Colon (tissue), 2 donors: ENCODE results near the gene PSPH.
"Not testable (repeated sequence)": the region's sequence is repeated elsewhere in the genome, so short reads cannot be mapped to it uniquely, and the experiment has no call there.

Experiments
- FAIRE-seq: peaks from 2 replicates; lab custom pipeline; 2012; peaks lifted over from hg19 to GRCh38; lab: Jason Lieb, UNC
- donor health status: control.
- donor health status: control.

The PSPH gene

DNA sequence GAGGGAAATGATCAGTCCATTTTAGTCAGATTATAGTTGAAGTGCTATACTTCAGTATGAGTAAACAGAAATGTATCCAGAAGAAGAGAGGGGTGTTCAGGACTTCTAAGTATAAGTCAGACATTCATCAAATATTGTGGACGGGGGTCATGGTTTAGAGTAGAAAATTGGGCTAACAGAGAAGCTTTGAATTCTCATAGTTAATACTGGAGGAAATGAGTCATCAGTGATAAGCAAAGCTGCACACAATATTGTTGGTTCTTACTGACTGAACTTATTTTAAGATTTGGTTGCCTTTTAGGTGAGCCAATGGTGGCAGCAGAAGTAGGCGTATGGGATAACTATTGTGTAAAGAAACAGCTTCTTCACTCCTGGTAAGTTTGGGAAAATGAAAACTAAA, 11.1 kb upstream of the PSPH start:
- no peak for FAIRE-seq

DNA sequence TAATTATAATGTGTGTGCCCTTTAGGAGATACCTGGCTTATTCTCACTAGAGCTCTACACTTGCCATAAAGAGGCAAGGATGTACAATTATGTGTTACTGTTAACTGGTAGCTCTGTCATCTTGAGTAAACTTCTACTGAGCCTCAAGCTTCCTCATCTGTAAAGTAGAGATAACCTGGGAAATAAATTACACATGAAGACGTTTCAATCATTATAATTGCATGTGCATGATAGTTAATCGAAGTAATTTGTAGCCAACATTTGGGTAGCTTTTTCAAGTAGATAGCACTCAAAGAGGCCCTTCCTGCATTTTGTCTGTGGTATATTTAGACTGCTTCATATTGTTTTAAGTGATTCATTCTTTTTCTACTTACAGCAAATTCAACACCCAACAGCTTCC, 2.7 kb upstream of the PSPH start:
- FAIRE-seq = no peak

- no peak for FAIRE-seq
These were observed 2.1 kb upstream of the PSPH start for GRCh38 chr7:56053379-56053778.

DNA sequence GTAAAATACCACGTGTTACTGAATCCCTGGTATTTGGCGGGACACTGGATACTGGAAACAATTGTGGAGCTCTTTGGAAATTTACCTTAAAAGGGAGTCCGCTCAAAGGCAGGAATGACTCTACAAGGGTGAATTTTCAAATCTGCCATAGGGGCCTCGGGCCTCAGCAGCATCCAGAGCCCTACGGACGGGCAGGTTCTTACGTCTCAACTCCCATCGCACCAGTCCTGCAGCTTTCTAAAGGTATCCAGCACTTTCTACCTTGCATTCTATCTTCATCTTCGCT, 248 bp downstream of the PSPH start:
- no peak for FAIRE-seq

GRCh38 chr7:56048763-56049162, 2.5 kb downstream of the PSPH start:
- FAIRE-seq = not testable (repeated sequence)

DNA sequence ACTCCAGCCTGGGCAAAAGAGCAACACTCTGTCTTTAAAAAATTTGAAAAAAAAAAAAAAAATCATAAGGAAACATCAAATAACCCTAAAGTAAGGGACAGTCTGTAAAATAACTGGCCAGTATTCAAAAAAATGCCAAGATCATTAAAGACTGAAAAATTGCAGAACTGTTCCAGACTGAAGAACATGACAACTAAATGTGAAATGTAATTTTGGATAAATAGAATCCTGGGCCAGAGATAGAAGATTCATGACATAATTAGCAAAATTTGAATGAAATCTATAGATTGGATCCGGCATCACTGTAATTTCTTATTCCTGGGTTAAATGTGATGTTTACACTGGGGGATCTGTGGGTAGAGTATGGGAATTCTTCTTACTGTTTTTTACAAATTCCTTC, 3.0 kb downstream of the PSPH start:
- FAIRE-seq = no peak

DNA sequence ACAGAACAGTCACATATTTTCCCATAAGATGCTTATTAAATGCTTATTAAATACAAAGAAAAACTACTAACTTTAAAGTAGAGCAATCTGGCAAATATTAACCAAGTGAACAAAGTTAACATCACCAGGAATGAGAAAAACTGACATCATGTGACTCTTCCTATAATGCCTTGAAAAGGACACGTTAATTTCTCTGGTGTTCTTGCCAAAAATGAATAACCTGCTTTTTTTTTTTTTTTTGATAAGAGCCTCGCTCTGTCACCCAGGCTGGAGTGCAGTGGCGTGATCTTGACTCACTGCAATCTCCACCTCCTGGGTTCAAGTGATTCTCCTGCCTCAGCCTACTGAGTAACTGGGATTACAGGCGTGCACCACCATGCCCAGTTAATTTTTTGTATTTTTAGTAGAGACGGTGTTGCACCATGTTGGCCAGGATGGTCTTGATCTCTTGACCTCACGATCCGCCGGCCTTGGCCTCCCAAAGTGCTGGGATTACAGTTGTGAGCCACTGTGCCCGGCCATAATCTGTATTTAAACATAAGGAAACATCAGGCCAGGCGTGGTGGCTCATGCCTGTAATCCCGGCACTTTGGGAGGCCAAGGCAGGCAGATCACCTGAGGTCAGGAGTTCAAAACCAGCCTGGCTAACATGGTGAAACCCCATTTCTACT, 3.7 kb downstream of the PSPH start:
- not testable (repeated sequence) for FAIRE-seq

GRCh38 chr7:56046721-56047445, 4.4 kb downstream of the PSPH start:
- no peak for FAIRE-seq

GRCh38 chr7:56045758-56046157, 5.5 kb downstream of the PSPH start:
- not testable (repeated sequence) for FAIRE-seq

- no peak for FAIRE-seq
These were observed 10.5 kb downstream of the PSPH start for GRCh38 chr7:56040730-56041129.

DNA sequence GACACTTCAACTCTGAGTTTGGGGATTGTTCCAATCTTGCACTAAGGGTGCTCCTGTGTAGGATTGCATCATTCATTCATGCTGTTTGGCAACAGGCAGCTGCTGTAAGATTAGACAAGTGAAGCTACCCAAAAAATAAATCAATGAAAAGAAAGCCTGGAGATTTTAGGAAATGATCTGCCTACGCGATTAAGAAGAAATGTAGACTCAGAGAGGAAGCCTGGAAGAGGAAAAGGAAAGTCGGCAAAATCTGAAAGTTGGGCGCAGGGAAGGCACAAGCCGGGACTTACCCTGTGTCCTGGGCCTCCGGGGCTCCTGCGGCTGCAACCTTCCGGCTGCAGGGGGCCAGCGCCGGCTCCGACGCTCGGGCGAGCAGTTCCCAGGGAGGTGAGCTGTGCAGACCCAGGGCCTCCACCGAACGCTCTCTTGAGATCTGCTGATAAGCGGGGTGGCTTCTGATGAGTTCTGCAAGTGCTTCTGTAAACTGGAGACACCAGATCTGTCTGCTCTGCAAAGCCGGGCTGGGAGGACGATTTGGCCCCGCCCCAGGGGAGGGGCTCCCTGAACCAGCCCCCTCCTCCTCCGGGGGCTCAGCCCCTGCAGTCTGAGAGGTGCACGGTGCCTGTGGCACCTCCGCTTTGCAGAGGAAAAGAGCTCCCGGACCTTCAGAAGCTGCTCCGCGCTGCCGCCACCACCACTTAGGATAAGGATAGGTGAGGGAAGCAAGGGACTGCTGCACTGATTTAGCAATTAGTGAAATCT, 17.4 kb downstream of the PSPH start:
- FAIRE-seq = no peak

DNA sequence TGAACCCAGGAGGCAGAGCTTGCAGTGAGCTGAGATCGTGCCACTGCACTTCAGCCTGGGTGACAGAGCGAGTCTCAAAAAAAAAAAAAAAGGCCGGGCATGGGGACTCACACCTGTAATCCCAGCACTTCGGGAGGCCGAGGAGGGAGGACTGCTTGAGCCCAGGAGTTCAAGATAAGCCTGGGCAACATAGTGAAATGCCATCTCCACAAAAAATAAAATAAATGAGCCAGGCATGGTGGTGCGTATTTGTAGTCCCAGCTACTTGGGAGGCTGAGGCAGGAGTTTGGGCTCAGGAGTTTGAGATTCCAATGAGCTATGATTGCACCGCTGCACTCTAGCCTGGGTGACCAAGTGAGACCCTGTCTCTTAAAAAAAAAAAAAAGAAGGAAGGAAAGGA, 18.7 kb downstream of the PSPH start:
- FAIRE-seq = not testable (repeated sequence)

DNA sequence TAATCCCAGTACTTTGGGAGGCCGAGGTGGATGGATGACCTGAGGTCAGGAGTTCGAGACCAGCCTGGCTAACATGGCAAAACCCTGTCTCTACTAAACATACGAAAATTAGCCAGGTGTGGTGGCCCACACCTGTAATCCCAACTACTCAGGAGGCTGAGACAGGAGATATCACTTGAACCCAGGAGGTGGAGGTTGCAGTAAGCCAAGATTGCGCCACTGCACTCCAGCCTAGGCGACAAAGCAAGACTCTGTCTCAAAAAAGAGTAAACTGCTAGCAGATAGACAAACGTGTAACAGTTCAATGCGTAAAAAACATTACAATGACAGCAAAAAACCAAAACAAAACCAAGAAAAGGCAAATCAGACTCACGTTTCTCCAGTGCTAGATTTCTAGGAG, 19.7 kb downstream of the PSPH start:
- FAIRE-seq = not testable (repeated sequence)

DNA sequence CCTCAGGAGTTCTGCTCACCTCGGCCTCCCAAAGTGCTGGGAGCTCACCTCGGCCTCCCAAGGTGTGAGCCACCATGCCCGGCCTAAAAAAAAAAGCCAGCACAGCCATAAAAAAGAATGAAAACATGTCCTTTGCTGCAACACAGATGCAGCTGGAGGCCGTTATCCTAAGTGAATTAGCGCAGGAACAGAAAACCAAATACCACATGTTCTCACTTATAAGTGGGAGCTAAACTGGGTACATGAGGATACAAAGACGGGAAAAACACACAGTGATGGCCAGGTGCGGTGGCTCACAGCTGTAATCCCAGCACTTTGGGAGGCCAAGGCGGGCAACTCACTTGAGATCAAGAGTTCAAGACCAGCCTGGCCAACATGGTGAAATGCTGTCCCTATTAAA, 20.9 kb downstream of the PSPH start:
- no peak for FAIRE-seq

DNA sequence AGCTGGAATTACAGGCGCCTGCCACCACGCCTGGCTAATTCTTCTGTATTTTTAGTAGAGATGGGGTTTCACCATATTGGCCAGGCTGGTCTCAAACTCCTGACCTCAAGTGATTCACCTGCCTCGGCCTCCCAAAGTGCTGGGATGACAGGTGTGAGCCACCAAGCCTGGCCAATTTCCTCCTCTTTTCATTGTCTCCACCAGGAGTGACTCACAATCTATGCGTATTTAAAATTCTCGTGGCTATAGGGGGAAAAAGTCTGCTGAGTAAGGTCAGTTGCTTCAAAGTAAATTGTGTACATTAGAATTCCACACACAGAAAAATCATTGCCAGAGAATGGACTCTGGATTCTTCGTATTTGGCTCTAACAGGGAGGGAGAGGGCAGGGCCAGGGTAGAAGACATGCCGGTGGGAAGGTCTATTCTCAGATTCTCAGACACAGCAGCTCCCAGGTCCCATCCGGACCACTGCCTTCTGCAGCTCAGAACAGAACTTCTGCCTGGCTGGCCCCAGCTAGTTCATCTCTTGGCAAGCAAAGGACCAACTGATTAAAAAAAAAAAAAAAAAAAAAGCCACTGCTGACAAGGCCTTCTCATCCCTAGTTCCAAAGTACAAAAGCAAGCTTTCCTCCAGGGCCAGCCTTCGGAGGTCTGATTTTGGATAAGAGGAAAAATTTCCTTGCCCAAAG, 22.2 kb downstream of the PSPH start:
- FAIRE-seq = no peak

DNA sequence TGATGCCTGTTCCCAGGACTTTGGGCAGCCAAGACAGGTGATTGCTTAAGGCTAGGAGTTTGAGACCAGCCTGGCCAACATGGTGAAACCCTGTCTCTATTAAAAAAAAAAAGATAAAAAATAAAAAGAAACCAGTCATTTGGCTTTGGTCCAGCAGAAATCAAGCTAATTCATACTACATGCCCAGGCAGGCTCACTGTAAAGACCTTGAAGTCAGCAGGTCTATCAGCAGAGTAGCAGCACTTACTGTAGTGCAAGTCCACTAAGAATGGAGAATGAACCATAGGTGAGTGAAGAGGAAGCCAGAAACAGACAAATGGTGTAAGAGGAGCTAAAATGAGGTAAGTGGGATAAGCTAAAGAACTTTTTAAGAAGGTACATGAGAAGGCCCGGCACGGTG, 24.7 kb downstream of the PSPH start:
- no peak for FAIRE-seq

DNA sequence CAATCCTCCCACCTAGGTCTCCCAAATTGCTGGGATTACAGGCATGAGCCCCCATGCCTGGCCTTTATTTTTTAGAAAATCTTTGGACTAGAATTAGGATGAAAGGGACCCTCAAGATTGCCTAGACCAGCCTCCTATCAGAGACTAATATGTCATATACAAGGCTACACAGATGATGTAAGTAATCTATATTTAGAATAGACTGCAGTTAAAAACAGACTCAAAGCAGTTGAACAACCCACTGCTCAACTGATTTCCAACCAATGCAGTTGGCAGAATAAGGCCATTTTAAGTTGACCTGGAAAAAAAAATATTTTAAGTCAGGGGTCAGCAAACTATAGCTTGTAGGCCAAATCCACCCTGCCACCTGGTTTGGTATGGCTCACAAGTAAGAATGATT, 27.7 kb downstream of the PSPH start:
- no peak for FAIRE-seq

DNA sequence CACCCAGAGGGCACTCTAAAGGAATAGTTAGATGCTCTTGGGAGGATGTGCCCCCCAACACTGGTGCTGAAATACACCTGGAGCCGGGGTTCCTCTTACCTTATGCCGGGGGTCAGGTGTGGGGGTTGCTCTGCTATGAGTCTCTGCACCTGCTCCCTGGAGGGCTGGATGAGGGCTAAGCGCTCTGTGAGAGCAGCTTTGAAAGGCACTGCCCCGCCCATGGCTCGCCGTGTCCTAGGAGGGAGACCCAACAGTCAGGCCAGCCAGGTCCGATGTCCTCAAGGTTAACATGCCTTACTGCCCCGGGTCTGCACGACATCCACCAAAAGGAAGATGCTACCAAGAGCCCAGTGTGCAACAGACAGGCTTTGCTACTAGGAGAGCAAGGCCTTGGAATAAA, 31.7 kb downstream of the PSPH start:
- FAIRE-seq = no peak

DNA sequence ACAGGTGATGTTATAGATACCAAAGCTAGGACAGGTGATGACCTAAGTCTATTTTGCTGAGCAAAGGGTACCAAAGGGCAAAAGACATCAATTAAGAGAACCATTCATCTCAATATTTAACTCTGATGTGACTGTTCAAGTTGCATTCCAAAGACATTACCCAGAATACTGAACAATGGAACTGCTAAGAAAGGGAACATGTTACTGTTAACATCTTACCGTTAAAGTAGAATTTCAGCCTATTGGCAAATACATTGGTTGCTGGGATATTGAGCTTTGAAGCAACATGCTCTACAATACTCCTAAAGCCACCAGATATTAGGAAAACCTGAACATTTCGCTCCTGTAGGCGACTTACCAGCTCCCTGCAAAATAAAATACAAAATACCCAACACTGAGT, 34.2 kb downstream of the PSPH start:
- FAIRE-seq = not testable (repeated sequence)

DNA sequence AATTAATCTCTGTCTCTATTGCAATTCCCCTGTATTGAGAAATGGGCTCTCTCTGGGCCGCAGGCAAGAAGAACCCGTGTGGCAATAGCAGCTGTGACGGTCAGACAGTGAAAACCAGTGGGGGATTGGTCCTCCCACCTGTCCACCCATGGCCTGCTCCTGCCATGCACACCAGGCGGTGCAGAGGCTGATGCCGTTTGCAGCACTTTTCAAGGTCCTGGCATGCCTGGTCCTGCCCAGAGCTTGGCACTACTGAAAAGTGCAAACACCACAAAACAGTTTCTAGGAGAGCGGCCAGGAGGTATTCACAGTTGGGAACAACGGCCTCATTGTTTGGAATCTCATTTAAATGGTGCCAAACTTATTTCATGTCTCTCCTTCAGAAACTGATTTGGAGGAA, 41.5 kb downstream of the PSPH start:
- FAIRE-seq = no peak

DNA sequence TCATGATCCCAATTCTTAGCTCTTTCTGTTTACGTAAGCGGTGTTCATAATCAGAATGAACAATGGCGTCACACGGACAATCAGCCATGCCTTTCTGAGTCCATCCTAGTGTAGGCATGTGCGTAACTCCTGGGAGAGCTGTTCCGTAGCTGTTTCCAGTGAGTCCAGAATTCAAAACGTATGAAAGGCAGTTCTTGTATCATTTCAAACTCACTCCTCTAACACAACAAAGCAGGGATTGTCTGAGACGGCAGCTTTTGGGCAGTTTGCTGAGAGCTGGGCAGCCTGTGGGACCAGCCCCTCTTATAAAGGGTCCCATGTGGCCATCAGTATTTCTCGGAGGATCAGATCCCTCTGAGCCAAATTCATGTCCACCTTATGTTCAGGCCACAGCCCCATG, 43.4 kb downstream of the PSPH start:
- no peak for FAIRE-seq

DNA sequence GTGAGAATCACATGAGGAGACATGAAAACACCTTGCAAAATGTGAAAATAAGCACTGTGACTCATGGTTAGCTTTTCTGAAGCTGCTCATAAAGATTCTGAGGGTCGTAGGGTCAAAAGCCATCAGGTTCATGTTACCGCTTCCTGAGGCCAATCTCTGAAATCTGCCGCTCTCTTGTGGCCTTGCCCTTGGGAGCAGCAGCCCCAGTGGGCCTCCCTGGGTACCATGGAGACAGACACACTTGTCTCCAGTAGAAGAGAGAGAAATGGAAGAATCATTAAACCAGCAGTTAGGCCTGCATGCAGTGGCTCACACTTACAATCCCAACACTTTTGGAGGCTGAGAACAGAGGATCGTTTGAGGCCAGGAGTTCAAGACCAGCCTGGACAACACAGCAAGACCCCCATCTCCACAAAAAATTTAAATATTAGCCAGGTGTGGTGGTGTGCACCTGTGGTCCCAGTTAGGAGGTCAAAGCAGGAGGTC, 44.0 kb downstream of the PSPH start:
- FAIRE-seq = no peak

- FAIRE-seq = no peak
These were observed 47.5 kb downstream of the PSPH start for GRCh38 chr7:56003749-56004148.
